HepG2 (cell line): ENCODE measurements around the gene ANKFY1.

Source experiments
- GABPA ChIP-seq, 2 experiments: IDR thresholded peaks; 2 replicates each; pipeline ENCODE4 v1.6.1; 2011 to 2016; ENCODE audit warnings: low read depth in 2 of 2, low read length in 1 of 2, missing biosample characterization in 1 of 2, missing genetic modification characterization in 1 of 2
- JUND ChIP-seq: sonication (generic); formaldehyde crosslinking; IDR thresholded peaks from 2 replicates; pipeline ENCODE4 v1.8.0; 2022; ENCODE audit warnings: mild to moderate bottlenecking, missing genetic modification reagents
- PHB2 ChIP-seq: fragments of 450-650 bp; IDR thresholded peaks from 2 replicates; pipeline ENCODE4 v1.6.1; 2018; ENCODE audit not compliant: partially characterized antibody
- WIZ ChIP-seq: sonication (generic); formaldehyde crosslinking; IDR thresholded peaks from 2 replicates; pipeline ENCODE4 v1.5.1; 2020; ENCODE audit warnings: mild to moderate bottlenecking, missing genetic modification reagents
- ZNF503 ChIP-seq: sonication (generic); formaldehyde crosslinking; IDR thresholded peaks from 2 replicates; pipeline ENCODE4 v1.4.0; 2020; ENCODE audit warnings: missing genetic modification reagents
- TF ChIP-seq, protein P1 (sequence below): IDR thresholded peaks from 2 replicates; pipeline ENCODE4 v1.6.1; 2012; ENCODE audit warnings: low read depth, low read length, improper control_type of control experiment
- TF ChIP-seq, protein P2 (sequence below): sonication (generic); formaldehyde crosslinking; IDR thresholded peaks from 2 replicates; pipeline ENCODE4 v1.4.0; 2020; ENCODE audit warnings: missing genetic modification reagents

DNA sequence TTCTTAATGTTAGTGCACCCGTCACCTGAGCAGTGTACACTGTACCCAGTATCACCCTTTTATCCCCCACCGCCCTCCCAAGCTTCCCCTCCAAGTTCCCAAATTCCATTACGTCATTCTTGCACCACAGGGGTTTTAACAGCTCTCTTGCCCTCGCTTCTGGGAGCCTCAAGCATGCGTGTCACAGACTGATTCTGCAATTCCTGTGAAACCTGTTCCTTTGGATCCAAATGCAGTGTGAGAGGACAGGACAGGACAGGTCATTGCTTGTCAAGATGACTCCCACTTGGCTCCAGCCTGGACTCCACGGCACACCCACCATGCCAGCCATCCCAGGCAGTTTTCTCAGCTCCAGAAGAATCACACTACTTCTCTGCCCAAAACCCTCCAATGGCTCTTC is 76.7 kb downstream of the ANKFY1 start:
- TF ChIP-seq, protein P1, sequence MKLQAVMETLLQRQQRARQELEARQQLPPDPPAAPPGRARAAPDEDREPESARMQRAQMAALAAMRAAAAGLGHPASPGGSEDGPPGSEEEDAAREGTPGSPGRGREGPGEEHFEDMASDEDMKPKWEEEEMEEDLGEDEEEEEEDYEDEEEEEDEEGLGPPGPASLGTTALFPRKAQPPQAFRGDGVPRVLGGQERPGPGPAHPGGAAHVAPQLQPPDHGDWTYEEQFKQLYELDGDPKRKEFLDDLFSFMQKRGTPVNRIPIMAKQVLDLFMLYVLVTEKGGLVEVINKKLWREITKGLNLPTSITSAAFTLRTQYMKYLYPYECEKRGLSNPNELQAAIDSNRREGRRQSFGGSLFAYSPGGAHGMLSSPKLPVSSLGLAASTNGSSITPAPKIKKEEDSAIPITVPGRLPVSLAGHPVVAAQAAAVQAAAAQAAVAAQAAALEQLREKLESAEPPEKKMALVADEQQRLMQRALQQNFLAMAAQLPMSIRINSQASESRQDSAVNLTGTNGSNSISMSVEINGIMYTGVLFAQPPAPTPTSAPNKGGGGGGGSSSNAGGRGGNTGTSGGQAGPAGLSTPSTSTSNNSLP = no peak
- no peak for TF ChIP-seq GABPA (IDR thresholded peaks at IDR 0.05; ENCODE audit: low read depth, low read length)
- TF ChIP-seq GABPA (CRISPR knock-in tag; IDR thresholded peaks at IDR 0.05; ENCODE audit: low read depth) = no peak
- TF ChIP-seq PHB2 = no peak
- no peak for TF ChIP-seq ZNF503
- no peak for TF ChIP-seq JUND (CRISPR knock-in tag)
- TF ChIP-seq, protein P2, sequence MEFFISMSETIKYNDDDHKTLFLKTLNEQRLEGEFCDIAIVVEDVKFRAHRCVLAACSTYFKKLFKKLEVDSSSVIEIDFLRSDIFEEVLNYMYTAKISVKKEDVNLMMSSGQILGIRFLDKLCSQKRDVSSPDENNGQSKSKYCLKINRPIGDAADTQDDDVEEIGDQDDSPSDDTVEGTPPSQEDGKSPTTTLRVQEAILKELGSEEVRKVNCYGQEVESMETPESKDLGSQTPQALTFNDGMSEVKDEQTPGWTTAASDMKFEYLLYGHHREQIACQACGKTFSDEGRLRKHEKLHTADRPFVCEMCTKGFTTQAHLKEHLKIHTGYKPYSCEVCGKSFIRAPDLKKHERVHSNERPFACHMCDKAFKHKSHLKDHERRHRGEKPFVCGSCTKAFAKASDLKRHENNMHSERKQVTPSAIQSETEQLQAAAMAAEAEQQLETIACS = no peak
- TF ChIP-seq WIZ = no peak
